HG03280 (cell line): ENCODE results near the gene RIOX2.

Experiments used
- ATAC-seq: cut with Tn5 transposase; IDR thresholded peaks from one replicate; pipeline ENCODE4 v1.9.1; 2021; ENCODE audit warnings: mild to moderate bottlenecking, moderate library complexity; ENCODE audit not compliant: unreplicated experiment

RIOX2 gene

GRCh38 chr3:97956051-97956450 lies 16.2 kb downstream of the RIOX2 start:
- no peak for ATAC-seq

- ATAC-seq, result no peak
These were observed 17.9 kb downstream of the RIOX2 start for GRCh38 chr3:97954228-97954827.

GRCh38 chr3:97952872-97953271 lies 19.4 kb downstream of the RIOX2 start:
- no peak for ATAC-seq

GRCh38 chr3:97952280-97952679 lies 20.0 kb downstream of the RIOX2 start:
- no peak for ATAC-seq

GRCh38 chr3:97950360-97950759 lies 21.9 kb downstream of the RIOX2 start:
- no peak for ATAC-seq

GRCh38 chr3:97949743-97950142 lies 22.5 kb downstream of the RIOX2 start:
- no peak for ATAC-seq

GRCh38 chr3:97949110-97949485 lies 23.1 kb downstream of the RIOX2 start:
- ATAC-seq, result no peak

- ATAC-seq, result no peak
These were observed 23.7 kb downstream of the RIOX2 start for GRCh38 chr3:97948351-97949109.

- ATAC-seq, result no peak
These were observed 29.3 kb downstream of the RIOX2 start for GRCh38 chr3:97942801-97943546.

GRCh38 chr3:97940034-97940433 lies 32.2 kb downstream of the RIOX2 start:
- ATAC-seq, result no peak

- no peak for ATAC-seq
These were observed 32.8 kb downstream of the RIOX2 start for GRCh38 chr3:97939401-97939800.

GRCh38 chr3:97938444-97938843 lies 33.8 kb downstream of the RIOX2 start:
- ATAC-seq, result no peak

GRCh38 chr3:97937205-97937604 lies 35.0 kb downstream of the RIOX2 start:
- ATAC-seq, result no peak

- ATAC-seq, result no peak
These were observed 36.4 kb downstream of the RIOX2 start for GRCh38 chr3:97935842-97936241.

- ATAC-seq, result no peak
These were observed 37.1 kb downstream of the RIOX2 start for GRCh38 chr3:97934980-97935695.

GRCh38 chr3:97932387-97932801 lies 39.8 kb downstream of the RIOX2 start:
- ATAC-seq, result no peak

- ATAC-seq, result no peak
These were observed 41.0 kb downstream of the RIOX2 start for GRCh38 chr3:97931218-97931617.

- ATAC-seq, result no peak
These were observed 42.2 kb downstream of the RIOX2 start for GRCh38 chr3:97930018-97930417.

GRCh38 chr3:97928986-97929385 lies 43.2 kb downstream of the RIOX2 start:
- no peak for ATAC-seq

GRCh38 chr3:97927704-97928103 lies 44.5 kb downstream of the RIOX2 start:
- ATAC-seq, result no peak

GRCh38 chr3:97917813-97918536 lies 54.3 kb downstream of the RIOX2 start:
- no peak for ATAC-seq
